ENCODE results near the gene NUP93. TPM values are rescaled to one million over a fixed set of nuclear protein-coding genes. Genes with fewer than 3 reads are reported as not detected.

NUP93 gene
- total and polyA plus RNA-seq, 2 of the 8 experiments (the other 6 are each of a cell fraction or from before 2014, with no cell fraction given), result 147 to 201 TPM

GRCh38 chr16:56728027-56728426 lies 1.9 kb upstream of the NUP93 start:
- H3K79me2 ChIP-seq (ENCODE audit: control insufficient read depth in 1 of 2, insufficient read depth in 2 of 2, low read length in 2 of 2), result peaks cover 12 to 29% of the 10 kb centered on the region in 2 experiments
- FAIRE-seq, result no peak

More at GRCh38 chr16:56728027-56728426, 1.9 kb upstream of the NUP93 start:
- Histone ChIP-seq H2AFZ (ENCODE audit: low read length) (no peak overlapping the region), H4K8ac (ENCODE audit: extremely low read depth, insufficient read depth, low read length) (no peak overlapping the region), H2BK12ac (ENCODE audit: low read depth, low read length) (no peak overlapping the region), H3K9me3 (ENCODE audit: insufficient read depth in 2 of 2, low read depth in 1 of 2, low read length in 1 of 2) (no peaks in the 10 kb centered on the region), H3K9ac (replicated peaks in 1 of 4; ENCODE audit: extremely low read depth in 1 of 4, low read depth in 3 of 4, low read length in 3 of 4) (no peak overlapping the region), H3K4me1 (replicated peaks in 1 of 4; ENCODE audit: control insufficient read depth in 3 of 4, insufficient read depth in 4 of 4, low read length in 3 of 4) (peaks cover 0 to 3% (median 2%) of the 10 kb centered on the region in 4 experiments; a peak in 2 of 7 replicates), H4K91ac (replicated peaks; ENCODE audit: insufficient read length, low read length) (no peak overlapping the region), H3K23me2 (ENCODE audit: low read depth, low read length) (peaks cover 12% of the 10 kb centered on the region), H2BK120ac (replicated peaks; ENCODE audit: low read depth, low read length) (no peak overlapping the region), H3K27ac (ENCODE audit: low read depth, low read length) (no peak overlapping the region), H2BK20ac (ENCODE audit: low read length) (no peak overlapping the region), H3K4ac (replicated peaks; ENCODE audit: insufficient read length, low read depth, low read length) (no peak overlapping the region), H3K56ac (replicated peaks; ENCODE audit: insufficient read length, low read depth, low read length) (no peak overlapping the region), H3K23ac (ENCODE audit: insufficient read length) (no peak overlapping the region), H3K18ac (ENCODE audit: extremely low read depth, low read length) (no peak overlapping the region), H3K14ac (ENCODE audit: insufficient read length) (no peak overlapping the region), H2BK5ac (ENCODE audit: low read depth, low read length) (no peak overlapping the region), H3K4me2 (ENCODE audit: insufficient read depth in 1 of 2, low read depth in 2 of 2, low read length in 2 of 2) (no peak overlapping the region), H4K20me1 (replicated peaks in 1 of 2; ENCODE audit: control insufficient read depth in 1 of 2, insufficient read depth in 2 of 2, low read length in 2 of 2) (peaks cover 0 to 10% of the 10 kb centered on the region in 2 experiments), H4K5ac (ENCODE audit: insufficient read length, low read depth, low read length) (no peak overlapping the region), H2BK15ac (ENCODE audit: low read length) (no peak overlapping the region), H3K79me1 (ENCODE audit: low read depth, low read length) (peaks cover 12% of the 10 kb centered on the region; the same call in 1 of the 2 replicates), H3K27me3 (replicated peaks in 1 of 4; ENCODE audit: control insufficient read depth in 3 of 4, extremely low read depth in 1 of 4, insufficient read depth in 3 of 4, low read length in 3 of 4) (no peaks in the 10 kb centered on the region), H3K36me3 (ENCODE audit: control insufficient read depth in 2 of 4, insufficient read depth in 4 of 4, low read length in 3 of 4) (no peaks in the 10 kb centered on the region), H3K4me3 (ENCODE audit: extremely low read depth in 1 of 4, insufficient read depth in 2 of 4, low read depth in 3 of 4, low read length in 4 of 4) (no peak overlapping the region), H2AK5ac (ENCODE audit: low read depth, low read length) (no peak overlapping the region)
- 71% methylated on average over 1 of the region's 1 CpG; no CpG with 5 or more reads in 1 of the 2 experiments for WGBS, 2 experiments (ENCODE audit: extremely low coverage in 1 of 2, insufficient coverage in 1 of 2, insufficient read length in 1 of 2, insufficient replicate concordance in 2 of 2, low coverage in 1 of 2, low lambda C conversion rate in 2 of 2, missing lambda C conversion rate in 1 of 2)
- POLR2A ChIA-PET (ENCODE audit: partially characterized antibody), result interaction anchor here (0.6 to 1.8 kb wide), 4 partner anchors 9 to 260 kb away, joined by 3 to 8 read pairs (median 4); no protein-coding TSS in a partner anchor
- TF ChIP-seq CHD1 (IDR thresholded peaks at IDR 0.05; ENCODE audit: low read depth, low read length) (no peak), YY1 (IDR thresholded peaks at IDR 0.05; ENCODE audit: low read depth, low read length) (no peak), BACH1 (IDR thresholded peaks at IDR 0.05; ENCODE audit: low read length) (no peak), BRCA1 (IDR thresholded peaks at IDR 0.05; ENCODE audit: low read depth, low read length) (no peak), CHD2 (IDR thresholded peaks at IDR 0.05; ENCODE audit: low read length) (no peak), CREB1 (IDR thresholded peaks at IDR 0.05) (no peak), E2F6 (IDR thresholded peaks at IDR 0.05) (no peak), RFX5 (IDR thresholded peaks at IDR 0.05; ENCODE audit: borderline replicate concordance, low read depth, low read length) (no peak), PHF8 (conservative IDR thresholded peaks at IDR 0.05; ENCODE audit: low read depth, low read length) (no peak), EZH2 (IDR thresholded peaks at IDR 0.05; ENCODE audit: low read depth, low read length, severe bottlenecking) (no peak)
- DNase-seq (ENCODE audit: low read depth in 1 of 2, low spot score in 2 of 2), result no peak
- CTCF ChIA-PET (ENCODE audit: partially characterized antibody), result interaction anchor here (0.6 to 2.5 kb wide), 2 partner anchors 12 to 15 kb away, joined by 3 to 6 read pairs; no protein-coding TSS in a partner anchor

Measured in H1 (cell line).